Measurements from ENCODE around the gene ARFGEF2. TPM values are rescaled to one million over a fixed set of nuclear protein-coding genes. Genes with fewer than 3 reads are reported as not detected.
"Not testable (repeated sequence)": the region's sequence is repeated elsewhere in the genome, so short reads cannot be mapped to it uniquely, and the experiment has no call there.

ARFGEF2 gene
- total RNA-seq, 1 donor from 2014 or later, result 22.6 TPM

GRCh38 chr20:48956052-48956451, 34.5 kb downstream of the ARFGEF2 start:
- no peak for ATAC-seq

DNA sequence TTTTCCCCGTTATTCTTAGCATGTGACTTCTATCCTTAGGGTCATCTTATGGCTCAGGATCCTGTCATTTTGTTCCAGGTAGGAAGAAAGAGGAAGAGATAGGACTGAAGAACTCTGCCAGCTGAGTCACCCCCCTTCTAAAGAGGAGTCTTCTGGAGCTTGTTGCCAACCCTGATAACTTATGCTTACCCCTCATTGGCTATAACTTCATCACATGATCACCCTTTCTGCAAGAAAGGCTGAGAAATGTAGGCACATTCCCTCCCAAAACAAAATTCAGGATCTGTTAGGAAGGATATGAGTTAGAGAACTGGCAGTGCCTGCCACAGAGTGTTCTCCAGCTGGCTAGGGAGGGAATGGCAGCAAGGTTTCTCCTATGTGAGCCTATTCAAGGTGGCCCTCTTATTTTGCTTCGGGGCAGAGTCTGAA, 35.6 kb downstream of the ARFGEF2 start:
- ATAC-seq, result peak; percentile 19

DNA sequence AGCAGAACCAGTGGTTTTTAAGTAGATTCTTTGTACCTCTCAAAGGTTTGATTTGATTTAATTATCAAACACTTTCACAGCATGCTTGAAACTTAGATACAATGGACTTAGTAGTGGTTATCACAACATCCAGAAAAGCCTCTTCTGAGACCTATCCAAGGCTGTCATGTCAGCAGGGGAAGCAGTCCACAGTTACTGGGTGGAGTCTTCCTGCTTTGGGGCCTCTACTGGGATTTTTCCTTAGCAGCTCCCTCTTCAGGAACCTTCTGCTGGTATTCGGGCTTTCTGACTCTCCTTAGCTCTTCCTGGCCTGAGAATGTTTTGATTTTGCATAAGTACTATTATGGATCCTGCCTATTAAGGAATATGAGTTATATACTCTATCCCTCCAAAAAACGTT, 36.0 kb downstream of the ARFGEF2 start:
- ATAC-seq, result no peak

DNA sequence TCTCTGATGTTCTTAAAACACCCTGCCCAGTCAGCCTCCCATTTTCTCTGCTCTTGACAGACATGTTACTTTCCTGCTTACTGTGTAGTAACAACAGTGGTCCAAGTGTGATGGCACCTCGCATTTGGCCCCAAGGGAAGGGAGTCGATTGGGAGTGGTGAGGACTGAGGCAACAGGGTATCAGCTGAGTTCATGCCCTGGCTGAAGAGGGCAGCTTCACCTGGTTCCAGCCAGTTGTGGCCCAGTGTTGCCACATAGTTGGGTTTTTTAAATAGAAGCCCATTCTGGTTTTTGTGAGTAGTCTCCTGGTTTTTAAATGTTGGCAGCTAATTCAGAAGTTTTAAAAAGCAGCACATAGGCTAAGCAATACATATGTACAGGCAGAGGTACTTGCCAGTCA, 37.2 kb downstream of the ARFGEF2 start:
- ATAC-seq, result no peak

GRCh38 chr20:48959899-48960550, 38.5 kb downstream of the ARFGEF2 start:
- ATAC-seq, result peak; percentile 60

GRCh38 chr20:48962421-48962820, 40.9 kb downstream of the ARFGEF2 start:
- no peak for ATAC-seq

GRCh38 chr20:48962976-48963771, 41.7 kb downstream of the ARFGEF2 start:
- no peak for ATAC-seq

- ATAC-seq, result no peak
These were observed 43.8 kb downstream of the ARFGEF2 start for GRCh38 chr20:48965189-48965910.

GRCh38 chr20:48970681-48971365, 49.3 kb downstream of the ARFGEF2 start:
- ATAC-seq, result no peak

DNA sequence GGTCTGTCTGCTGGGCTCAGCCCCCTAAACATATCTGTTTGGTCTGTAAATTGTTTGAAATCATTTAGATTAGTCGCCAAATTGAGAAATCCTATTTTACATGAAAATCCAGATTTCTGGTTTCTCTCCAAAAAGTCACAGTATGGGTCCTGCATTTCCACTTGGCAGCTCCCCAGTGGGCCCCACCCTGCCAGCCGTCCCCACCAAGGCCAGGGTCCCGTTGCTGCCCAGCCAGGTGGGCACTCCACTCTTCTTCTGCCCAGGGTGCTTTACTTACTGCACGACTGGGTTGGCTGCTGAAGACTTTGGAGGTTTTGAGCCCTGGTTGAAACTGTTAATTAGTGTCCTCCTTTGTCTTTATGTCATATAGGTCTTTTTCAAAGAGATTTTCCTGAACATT, 50.4 kb downstream of the ARFGEF2 start:
- ATAC-seq, result no peak

DNA sequence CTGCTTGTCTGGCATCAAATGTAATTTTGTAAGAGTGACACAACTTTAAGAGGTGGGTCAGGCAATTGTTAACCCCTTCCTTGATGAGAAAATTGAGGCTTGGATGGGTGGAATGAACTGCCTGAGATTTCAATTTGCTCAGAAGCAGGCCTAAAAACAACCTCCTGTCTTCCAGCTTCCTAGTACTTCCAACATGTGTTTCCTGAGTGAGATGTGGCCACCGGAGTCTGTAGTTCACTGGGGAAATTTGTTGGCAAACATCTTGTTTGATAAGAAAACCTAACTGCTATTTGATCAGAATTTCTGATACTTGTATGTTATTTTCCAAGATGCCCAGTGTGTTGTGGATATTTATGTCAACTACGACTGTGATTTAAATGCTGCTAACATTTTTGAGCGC, 51.3 kb downstream of the ARFGEF2 start:
- ATAC-seq, result no peak

DNA sequence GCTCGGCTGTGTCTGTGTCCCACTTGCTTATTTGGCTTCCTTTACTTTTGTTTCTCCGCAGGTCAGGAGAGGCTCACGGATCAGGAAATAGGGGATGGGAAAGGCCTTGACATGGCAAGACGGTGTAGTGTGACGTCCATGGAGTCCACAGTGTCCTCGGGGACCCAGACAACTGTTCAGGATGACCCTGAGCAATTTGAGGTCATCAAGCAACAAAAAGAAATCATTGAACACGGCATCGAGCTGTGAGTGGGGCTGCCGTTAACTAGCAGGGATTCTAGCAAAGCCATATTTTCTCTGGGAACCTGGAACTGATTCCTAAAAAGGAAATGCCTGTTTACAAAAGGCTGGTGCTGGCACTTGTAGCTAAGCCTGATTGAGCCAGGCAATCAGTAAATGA, 54.4 kb downstream of the ARFGEF2 start:
- ATAC-seq, result no peak

GRCh38 chr20:48979980-48980379, 58.5 kb downstream of the ARFGEF2 start:
- not testable (repeated sequence) for ATAC-seq

- ATAC-seq, result peak; percentile 92
These were observed 62.2 kb downstream of the ARFGEF2 start for GRCh38 chr20:48983423-48984400.

DNA sequence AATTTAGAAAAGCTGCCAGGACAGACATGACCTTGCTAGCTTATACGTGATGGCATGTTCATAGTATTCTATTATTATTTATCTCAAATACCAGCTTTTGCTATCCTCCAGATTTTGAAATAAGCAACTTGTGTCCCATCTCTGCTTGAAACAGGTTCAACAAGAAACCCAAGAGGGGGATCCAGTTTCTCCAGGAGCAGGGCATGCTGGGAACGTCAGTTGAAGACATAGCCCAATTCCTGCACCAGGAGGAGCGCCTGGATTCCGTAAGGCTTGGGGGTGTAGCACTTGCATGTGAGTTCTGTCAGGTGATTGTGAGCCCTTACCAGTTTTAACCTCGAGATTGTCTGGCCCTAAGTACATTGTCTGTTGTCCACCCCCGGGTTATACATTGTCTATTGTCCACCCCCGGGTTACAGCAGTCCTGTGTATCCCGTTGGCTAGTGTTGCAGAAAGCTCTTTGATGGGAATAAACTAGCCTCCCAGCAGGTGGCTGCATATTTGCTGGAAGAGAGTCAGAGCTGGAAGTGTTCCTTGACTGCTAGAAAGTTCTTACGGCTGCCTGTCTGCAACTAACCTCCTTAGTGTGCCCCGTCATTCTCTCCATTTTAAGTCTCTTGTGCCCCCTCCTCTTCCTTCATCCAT, 63.2 kb downstream of the ARFGEF2 start:
- ATAC-seq, result no peak

- no peak for ATAC-seq
These were observed 65.4 kb downstream of the ARFGEF2 start for GRCh38 chr20:48986899-48987298.

DNA sequence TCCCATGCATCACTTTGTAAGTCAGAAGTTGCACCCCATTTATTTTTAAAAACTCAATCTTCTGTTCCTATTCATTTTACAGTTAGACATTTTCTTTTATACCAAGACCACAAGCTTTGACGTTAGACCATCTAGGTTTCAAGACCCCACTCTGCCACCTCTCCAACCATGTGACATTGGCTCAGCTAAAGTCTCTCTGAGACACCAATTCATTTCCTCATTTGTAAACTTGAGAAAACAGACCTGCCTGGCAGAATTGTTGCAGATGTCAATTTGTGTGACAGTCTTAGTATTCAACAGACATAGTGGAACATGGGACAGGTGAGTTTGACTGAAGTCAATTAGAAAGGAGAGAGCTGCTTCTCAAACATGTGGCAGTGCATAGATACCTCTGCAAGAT, 69.0 kb downstream of the ARFGEF2 start:
- ATAC-seq, result no peak

DNA sequence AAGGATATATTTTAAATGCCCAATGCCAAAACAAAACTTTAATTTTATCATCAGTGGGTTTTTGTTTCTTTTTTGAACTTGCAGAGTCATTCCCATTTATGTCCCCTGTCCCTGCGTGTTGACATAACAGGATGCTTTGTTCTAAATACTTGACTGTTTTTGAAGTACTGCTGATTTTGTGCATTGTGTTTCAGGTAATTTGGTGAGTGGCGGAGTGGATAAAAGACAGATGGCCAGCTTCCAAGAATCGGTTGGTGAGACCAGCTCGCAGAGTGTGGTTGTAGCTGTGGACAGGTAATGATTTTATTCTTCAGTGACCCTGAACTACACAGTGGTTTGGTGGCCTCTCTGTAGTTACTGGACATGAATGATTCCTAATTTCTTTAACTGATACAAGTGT, 74.1 kb downstream of the ARFGEF2 start:
- no peak for ATAC-seq

DNA sequence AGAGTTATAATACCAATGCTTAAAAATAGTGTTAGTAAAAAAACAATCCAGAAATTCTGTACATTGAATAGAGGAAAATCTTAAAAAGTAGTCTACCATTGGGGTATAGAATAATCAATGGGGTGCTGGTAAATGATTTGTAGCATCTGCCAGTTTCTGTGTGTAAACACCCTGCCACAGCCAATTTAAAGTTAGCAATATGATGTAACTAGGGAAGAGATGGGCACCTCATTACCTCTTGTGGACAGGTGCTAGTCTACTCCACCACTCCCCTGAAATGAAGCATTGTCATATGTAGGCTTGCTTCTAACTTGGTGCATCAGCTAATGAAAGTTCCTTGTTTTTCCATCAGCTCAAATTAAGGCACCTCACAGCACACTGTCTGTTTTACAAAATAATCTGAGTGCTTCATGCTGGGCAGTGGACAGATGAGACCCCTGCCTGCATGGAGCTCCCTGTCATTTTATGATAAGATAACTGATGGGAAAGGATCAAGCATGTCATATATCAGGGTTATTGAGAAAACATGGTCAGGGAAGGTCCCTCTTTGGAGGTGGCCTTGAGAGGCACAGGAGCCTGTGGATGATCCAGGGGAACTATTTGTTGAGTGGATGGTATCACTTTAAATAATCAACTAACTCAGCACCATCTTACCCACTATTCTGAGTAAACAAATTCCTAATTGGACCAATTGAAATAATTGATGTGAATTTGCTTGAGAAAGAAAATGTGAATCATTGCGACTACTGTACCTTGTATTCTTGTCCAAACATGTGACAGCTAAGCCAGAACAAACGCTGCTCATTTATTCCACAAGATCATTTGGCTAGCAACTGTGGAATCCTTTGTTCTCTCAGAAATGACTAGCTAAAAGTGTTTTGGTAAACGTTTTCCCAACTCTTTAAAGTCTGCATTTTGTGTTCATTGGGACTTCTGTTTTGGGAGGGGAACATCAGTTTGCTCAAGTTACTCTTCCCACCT, 78.7 kb downstream of the ARFGEF2 start:
- ATAC-seq, result peak; percentile 85

DNA sequence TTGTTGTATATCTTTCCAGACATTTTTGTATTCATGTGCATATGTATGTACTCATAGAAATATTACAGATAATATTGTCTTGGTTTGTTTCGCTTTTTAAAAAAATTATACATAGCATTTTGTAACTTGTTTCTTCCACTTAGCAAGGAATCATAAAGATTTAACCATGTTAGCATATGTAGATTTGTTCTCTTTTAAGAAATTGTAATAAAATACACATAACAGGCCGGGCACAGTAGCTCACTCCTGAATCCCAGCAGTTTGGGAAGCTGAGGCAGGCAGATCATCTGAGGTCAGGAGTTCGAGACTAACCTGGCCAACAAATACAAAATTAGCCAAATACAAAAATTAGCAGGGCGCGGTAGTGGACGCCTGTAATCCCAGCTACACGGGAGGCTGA, 80.2 kb downstream of the ARFGEF2 start:
- ATAC-seq, result no peak

All from esophagus mucosa (tissue), 1 donor.